NCI-H345 treated with DMSO at 0.1 percent for 48 hours (cell line): ENCODE data around the gene NCEH1.
"Not testable (repeated sequence)": the region's sequence is repeated elsewhere in the genome, so short reads cannot be mapped to it uniquely, and the experiment has no call there.

Experiments
- DNase-seq: peaks from one replicate; lab custom pipeline; 2025; ENCODE audit not compliant: unreplicated experiment; lab: John Stamatoyannopoulos, UW

Gene NCEH1

DNA sequence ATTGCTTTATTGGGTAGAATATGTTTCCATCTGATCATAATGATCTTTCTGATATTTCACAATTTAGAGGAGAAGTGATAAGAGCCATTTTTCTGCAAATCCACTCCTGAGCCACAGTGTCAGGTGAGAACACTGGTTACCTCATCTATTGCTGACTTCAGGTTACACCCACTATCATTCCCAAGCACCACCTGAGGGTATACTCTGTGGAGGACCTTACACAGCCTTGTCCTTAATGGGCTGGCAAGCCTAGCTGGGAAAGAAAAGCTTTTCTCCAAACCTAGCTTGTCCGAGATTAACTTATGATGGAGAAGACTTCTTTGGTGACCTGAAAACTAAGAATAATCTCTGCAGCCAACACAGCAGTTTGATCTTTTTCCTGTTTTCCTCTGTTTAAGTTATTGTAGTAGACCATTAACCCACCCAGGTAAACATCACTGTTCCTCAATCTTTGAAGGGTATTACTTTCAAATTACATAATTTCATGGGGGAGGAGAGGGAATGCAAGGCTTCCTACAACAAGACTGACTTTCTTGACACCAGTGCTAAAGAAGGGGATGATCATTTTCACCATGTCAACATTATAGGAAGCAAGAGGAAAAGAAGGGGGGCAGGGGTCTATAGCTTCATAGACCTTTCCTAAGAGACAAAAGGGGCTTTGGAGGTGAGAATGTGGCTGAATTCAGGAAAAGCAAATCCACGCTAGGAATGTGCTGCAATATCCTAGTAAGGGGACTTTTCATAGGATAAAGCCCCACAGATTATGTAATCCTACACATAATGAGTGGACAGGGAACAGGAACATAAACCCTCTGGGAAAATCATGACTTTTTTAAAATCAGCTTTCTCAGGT, 1.7 kb downstream of the NCEH1 start:
- DNase-seq, result no peak

DNA sequence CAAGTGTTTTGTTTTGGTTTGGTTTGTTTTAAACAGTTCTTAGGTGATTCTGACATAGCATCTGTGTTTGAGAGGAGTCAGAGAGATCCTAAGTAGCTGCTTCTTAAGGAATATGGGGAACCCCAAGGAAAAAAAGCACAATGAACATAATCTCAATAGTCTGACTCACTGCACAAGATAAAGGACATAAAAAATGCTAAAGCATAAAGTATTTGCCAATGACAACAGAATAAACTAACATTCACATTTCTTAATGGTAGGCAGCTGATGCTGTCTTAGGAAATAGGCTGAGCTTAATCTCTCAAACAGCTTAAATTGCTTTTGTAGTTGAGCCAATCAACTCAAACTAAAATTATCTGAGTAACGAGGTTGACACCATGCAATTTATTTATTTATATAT, 2.9 kb downstream of the NCEH1 start:
- DNase-seq, result no peak

DNA sequence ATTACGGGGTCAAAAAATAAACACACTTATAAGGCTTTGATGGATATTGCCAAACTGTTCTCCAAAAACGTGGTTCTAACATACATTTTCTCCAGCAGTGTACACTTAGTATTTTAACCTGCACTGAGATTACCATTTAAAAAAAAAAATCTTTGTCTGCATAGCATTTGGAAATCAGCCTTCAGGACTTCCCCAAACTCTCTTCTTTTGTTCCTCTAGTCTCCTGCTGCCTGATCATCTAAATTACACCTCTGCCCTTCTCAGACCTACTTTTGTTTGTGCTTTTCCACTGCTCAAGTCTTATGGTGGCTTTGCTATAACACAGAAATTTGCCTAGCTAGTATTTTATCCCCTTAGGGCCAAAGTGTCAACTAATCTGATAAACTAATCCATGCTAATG, 3.8 kb downstream of the NCEH1 start:
- DNase-seq, result no peak

DNA sequence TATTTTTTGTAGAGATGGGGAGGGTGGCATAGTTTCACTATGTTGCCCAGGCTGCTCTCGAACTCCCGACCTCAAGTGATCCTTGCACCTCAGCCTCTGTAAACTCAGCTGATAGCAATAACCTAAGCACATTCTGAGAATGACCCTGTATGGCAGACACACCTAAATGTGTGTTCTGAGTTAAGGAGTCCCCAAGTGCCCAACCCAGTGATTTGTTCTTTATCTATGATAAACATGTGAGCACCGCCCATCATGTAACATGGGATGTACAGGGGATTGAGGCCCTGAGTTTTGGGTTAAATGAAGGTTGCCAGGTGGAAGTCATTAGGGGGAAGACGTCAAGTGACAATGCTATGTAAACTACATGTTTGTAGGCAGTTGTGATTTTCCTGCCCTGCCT, 5.7 kb downstream of the NCEH1 start:
- DNase-seq, result no peak

DNA sequence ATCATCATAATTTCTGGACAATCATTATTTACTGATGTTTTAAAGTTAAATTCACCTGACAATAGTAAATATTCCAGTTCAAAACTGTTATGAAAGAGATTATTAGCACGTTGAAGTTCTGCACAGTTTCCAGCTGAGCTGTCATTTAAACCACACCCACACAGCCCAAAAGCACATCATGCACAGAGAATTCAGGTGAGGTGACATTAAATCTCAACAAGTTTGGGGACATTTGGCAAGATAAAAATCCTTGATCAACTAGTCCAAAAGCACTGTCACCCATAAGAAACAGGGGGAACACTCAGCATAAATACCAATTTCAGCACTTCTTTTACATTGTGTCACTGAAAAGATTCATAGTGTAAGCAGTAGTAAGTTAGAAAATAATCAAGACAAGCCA, 6.9 kb downstream of the NCEH1 start:
- no peak for DNase-seq

DNA sequence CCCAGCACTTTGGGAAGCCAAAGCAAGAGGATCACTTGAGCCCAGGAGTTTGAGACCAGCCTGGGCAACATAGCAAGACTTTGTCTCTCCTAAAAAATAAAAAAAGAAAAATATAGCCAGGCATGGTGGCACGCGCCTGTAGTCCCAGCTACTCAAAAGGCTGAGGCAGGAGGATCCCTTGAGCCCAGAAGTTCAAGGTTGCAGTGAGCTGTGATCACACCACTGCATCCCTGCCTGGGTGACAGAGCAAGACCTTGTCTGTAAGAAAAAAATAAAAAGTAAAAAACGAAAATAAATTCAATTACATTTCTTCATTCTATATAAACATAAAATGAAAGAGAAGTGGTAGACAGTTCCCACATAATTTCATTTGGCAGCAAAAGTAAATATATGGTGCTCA, 8.1 kb downstream of the NCEH1 start:
- not testable (repeated sequence) for DNase-seq

DNA sequence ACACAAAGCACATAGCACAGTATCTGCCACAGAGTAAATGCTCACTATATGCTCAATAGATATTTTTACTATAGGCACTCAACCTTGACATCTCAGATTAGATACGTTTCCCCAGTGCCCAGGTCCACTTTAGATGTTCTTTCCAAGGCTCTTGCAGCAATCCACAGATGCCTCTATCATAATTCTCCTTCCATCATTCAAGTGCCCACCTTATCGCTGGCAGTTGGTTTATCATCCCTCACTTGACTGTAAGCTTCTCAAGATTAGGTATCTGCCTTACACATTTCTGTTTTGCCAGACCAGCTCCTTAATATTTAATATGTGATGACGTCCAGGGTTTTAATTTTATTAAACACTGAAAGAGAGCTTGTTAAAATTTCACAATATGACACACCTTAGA, 8.6 kb downstream of the NCEH1 start:
- DNase-seq, result no peak

DNA sequence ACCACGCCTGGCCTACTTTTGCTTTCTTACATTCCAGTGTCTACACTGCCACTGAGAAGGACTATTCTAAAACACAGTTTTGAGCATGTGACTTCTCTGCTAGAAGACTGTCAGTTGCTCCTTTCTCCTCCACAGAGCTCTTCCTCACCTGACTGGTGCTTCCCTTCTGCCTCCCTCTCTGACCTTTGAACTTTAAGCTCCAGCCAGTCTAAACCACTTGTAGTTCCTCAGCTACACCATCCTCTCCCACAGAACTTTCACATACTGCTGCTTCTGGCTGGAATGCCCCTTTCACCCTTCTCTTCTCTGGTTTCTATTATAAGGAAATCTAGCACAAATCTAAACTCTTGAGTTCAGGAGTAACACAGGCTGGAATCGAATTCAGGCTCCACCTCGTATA, 9.1 kb downstream of the NCEH1 start:
- DNase-seq, result no peak

DNA sequence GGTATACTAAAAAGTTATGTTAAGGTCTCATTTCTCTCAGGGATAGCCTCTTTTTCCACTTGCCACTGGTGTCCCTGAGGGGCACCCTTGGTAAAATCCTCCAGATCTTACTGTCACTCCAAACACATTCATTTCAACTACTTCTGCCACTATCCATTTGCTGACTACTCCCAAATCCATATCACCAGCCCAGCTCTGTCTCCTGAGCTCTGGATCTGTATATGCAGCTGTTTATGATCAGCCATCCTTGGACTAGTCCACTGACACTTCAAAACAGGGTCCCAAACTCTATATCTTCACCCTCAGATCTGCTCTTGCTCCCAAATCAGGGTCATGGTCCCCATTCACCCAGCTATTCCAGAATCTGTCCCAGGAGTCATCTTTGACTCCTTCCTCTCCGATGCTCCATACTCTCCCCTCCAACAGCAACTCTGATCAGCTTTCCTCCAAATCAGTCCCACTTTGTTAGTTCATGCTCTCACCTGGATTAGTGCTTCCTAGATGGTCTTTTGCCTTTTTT, 9.9 kb downstream of the NCEH1 start:
- no peak for DNase-seq

DNA sequence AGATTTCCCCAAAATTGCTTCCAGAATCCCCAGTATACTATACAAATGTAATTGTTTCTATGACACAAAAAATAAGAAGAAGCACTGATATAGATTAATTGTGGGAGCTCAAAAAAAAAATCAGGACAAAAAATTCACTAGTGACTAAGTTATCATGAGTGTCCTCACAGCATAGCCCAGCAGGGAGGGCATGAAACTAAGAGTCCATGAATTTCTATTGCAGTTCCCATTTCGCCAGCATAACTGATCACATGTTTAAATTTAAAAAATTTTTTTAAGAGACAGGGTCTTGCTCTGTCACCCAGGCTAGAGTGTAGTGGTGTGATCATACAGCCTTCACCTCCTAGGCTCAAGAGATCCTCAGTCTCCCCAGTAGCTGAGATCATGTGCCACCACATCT, 10.6 kb downstream of the NCEH1 start:
- DNase-seq, result no peak

DNA sequence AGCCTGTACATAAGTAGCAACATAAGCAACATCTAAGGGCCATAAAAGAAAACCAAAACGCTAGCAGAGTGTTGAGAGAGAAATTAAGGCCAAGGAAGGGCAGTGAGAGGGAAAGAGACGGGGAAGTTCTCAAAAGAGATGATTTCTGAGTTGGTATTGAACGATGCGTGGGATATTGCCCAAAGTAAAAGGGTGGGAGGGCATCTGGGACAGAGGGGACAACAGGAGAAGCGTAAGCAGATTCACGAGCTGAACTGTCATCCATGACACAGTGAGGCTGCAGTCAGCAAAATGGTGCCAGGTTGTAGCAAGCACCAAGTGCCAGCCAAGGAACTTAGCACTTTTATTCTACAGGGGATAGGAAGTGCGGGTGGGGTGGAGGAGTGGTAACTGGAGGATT, 11.8 kb downstream of the NCEH1 start:
- DNase-seq, result no peak

DNA sequence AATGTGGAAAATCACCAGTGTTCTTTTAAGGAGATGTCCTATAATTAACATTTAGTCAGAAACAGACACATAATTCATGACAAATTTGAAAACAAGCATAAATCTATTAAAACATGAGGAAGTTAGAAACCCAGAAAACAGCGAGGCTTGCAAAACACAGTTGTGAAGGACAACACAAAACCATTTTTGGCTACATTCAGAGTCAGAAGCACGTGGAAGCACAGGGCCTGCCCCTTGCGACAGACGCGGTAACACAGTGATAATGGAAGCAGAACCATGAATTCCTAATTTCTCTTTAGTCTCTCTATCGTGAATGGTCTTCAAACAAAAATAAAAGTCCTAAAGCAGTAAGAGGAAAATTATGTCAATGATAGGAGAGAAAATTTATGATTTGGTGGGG, 12.2 kb downstream of the NCEH1 start:
- no peak for DNase-seq

DNA sequence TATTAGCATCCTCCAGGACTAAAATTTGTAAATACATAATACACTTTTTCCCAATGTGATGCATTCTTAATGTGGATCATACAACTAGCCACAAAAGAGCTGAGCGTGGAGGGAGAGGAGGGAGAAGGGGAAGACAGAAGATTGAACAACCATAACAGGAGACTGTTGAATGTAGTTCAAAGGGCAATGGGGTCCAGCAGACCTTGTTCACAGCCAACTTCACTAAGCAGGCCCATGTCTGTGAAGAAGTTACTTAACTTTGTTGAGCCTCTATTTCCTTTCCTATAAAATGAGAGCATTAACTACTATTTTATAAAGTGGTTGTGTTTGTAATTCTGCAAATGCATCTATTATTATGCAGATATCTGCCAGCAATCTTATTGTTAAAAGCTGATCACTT, 13.3 kb downstream of the NCEH1 start:
- DNase-seq, result no peak

DNA sequence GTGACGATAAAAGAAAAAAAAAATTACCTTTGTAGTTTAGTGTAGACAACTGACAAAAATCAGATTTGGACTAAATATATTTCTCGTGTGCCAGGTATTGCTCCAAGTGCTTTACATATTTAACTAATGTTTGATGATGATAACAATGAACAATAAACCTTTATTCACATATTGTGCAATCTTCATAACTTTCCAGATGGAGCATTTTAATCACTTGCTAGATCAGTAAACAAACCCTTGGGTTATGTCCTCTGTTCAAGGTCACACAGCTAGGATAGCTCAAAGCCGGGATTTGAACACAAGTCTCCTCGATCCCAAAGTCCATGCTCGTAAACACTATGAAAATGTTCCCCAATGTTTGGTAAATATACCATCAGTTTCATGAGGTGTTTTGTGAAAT, 14.5 kb downstream of the NCEH1 start:
- DNase-seq, result no peak

DNA sequence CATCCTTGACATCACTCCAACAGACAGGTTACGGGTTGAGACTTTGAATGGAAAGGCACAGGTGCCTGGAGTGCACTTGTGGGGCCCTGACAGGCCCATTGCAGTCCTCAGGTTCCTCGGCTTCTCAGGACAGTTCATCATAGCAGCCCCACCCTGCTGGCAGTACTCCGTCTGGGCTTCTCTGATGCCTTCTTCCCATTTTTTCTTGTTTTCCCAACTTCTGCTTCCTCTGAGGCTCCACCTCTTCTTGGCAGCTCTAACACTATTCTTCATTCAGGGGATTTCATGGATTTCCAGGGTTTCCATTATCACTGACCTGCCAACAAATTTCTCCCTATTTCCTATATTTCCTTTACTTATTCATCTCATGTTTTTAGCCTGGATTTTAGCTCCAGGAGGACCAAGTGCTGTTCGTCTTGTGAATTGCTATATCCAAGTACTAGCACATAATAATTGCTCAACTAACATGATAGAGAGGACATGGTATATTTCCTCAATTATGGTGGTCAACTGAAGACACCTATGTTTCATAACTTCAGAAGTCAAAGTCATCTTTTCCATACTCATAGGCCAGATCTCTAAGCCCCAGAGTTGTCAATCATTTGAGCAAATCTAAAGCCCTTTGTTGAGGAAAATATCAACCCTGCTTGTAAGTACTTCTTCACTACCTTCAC, 16.2 kb downstream of the NCEH1 start:
- DNase-seq, result no peak

DNA sequence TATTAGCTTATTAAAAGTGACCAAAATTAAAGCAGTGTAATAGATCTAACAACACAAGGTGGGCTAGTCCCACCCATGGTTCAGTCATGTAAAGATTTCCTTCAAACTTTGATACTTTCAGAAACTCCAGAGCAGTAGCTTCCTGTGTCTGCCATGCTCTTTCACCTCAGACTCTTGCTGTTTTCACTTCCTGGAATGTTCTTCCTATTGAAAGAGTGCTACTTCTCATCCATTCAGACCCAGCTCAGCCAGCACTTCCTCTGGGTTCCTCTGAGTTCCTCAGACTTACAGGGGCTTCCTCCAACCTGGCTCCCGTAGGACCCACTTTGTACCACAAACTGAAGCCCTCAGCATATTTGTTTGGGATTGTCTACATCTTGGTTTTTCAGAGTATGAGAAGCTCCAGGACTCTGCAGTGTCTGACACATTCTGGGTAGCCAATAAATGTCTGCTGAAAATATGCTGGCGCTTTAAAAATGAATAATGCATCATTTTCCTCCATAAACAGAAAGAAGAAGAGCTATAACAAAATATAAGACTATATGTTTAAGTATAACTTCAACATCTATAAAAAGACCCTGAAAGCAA, 18.0 kb downstream of the NCEH1 start:
- DNase-seq, result no peak

DNA sequence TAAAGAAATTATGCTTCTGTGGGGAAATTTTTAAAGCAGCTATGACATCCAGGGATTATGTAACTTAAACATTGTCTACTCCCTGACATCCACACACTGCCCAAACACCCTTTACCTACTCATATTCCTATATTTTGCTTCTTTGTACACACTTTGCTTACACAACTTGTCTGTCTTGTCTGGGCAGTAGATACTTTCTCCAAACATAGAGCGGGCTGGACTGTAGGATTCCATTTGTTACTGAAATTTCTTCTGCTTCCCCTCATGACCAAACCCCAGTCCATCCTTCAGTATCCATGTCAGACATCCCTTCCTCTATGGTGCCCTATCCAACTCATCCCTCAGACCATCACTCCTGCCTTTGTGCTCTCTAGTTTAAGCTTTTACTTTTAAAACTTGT, 19.9 kb downstream of the NCEH1 start:
- DNase-seq, result no peak

DNA sequence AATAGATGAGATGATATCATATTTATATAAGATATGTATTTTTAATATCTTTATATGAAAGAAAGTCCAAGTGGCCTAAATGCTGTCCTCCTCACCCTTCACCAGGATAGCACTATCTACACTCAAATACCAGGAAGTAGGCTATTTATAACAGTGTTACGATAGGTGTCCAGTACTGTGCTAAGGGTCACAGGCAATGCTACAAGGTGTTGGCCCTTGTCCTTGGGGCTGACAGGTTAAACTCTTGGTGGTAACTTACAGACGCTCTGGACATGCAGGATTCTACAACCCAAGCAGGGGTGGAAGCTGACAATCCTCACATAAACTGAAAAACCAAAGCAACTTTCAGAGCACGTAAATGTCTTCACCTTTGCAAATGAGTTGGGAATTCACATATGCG, 22.3 kb downstream of the NCEH1 start:
- DNase-seq, result no peak

DNA sequence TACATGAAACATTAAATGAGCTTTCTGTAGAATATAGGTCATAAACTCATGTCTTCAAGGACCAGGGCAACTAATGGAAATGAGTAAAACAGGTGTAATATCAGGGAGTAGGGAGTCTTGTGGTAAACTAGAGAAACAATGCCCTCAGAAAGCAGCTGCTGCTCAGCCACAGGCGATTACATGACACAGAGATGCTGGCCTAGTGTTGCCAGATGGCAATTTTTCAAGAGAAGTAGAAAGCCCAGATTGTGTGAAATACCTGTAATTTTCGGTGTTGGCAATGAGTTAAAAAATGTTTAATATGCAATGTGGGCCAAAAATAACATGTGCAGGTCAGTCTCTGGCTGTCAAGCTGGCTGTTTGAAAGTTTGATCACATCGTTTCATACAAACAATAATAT, 23.4 kb downstream of the NCEH1 start:
- no peak for DNase-seq

DNA sequence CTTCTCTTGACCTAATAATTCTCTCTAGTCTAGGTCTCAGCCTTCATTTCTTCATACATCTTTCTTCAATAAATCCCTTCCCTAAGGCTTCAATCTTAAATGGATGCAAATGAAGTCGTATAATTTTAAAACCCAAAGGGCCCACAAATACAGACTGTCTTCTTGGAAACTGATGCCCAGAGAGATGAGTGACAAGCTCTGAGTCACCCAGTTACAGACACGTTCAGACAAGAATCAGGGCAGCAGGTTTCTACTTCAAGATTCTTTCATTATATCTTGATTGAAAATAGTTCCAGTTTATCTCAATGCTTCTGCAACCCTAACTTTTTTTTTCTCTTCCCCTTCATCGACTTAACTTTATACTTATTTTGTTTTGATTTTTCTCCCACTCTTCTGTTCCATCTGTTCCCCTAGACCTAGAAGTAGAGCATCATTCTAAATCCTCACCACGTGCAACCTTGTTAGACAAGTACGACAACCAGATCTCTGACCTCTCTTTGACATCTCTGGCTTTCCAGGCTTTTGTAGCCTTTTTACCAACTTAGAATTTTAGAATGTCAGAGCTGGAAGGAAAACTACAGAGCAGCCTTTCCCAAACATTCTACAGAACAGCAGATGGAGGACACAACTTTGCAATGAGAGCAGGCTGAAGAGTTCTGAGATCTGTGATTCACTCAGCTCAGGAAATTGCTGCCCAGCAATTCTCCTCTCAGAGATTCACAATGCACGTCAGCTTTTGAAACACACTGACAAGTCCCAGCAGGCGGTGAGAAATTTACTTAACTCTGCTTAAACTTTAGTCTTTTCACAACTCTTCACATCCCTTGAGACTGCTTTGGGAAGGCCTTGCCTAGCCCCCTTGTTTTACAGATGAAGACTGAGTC, 25.3 kb downstream of the NCEH1 start:
- DNase-seq, result no peak

DNA sequence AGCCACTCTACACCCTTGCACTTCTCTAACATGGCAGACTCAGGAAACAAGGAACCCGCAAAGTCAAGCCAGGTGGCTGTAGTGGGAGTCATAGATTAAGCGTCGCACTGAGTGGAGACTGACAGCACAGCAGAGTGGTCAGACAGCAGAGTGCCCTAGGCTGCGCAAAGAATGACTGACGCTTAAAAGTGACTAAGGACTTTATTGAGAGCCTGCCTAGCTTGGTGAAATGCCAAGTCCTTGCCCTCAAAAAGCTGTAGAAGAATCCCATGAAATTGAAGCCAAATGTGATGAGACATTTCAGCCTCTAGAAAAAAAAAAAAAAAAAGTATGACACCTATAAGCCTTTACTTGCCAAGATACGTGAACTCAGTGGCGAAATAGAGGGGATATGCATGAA, 30.2 kb downstream of the NCEH1 start:
- DNase-seq, result no peak
